ENCODE data around the gene MAPK8. TPM values are rescaled to one million over a fixed set of nuclear protein-coding genes. Genes with fewer than 3 reads are reported as not detected.
A peak's percentile ranks its signal among the peaks of the same experiment; 100 is the strongest.

The MAPK8 gene
- total and polyA plus RNA-seq, 12 donors, result 7.6 to 103 (median 31.9) TPM

GRCh38 chr10:48447356-48448215 lies 141.1 kb downstream of the MAPK8 start:
- Histone ChIP-seq H3K4me3 (no peak overlapping the region), H3K36me3 (replicated peaks in 1 of 2) (no peaks in the 10 kb centered on the region), H3K9me3 (replicated peaks in 1 of 3) (no peaks in the 10 kb centered on the region), H3K27ac (no peak overlapping the region), H3K4me1 (replicated peaks in 1 of 2) (no peaks in the 10 kb centered on the region), H3K27me3 (no peaks in the 10 kb centered on the region)
- TF ChIP-seq CTCF (IDR thresholded peaks at IDR 0.05) (no peak), POLR2A (IDR thresholded peaks at IDR 0.05) (no peak)
- peak in 1 of 7 donors; percentile 39 for DNase-seq
- WGBS, 4 donors, result 87 to 93% (median 90%) methylated on average over 11 of the region's 11 CpGs
- intact Hi-C loops (cut with DNase I), result no loop called here

GRCh38 chr10:48448796-48449195 lies 142.3 kb downstream of the MAPK8 start:
- intact Hi-C loops (cut with DNase I), result no loop called here
- no peak overlapping the region for H3K4me3 ChIP-seq
- no peaks in the 10 kb centered on the region for H3K36me3 ChIP-seq (replicated peaks in 1 of 2)
- TF ChIP-seq POLR2A (IDR thresholded peaks at IDR 0.05) (no peak), CTCF (IDR thresholded peaks at IDR 0.05) (no peak)
- H3K9me3 ChIP-seq (replicated peaks in 1 of 3), result no peaks in the 10 kb centered on the region
- H3K27ac ChIP-seq, result no peak overlapping the region
- H3K4me1 ChIP-seq (replicated peaks in 1 of 2), result no peaks in the 10 kb centered on the region
- H3K27me3 ChIP-seq, result no peaks in the 10 kb centered on the region
- peak in 1 of 7 donors; percentile 34 for DNase-seq
- WGBS, 4 donors, result 76 to 95% (median 84%) methylated on average over 3 to 4 of the region's 4 CpGs

GRCh38 chr10:48449501-48450232 lies 143.2 kb downstream of the MAPK8 start:
- intact Hi-C loops (cut with DNase I), result no loop called here
- Histone ChIP-seq H3K27ac (no peak overlapping the region), H3K4me3 (no peak overlapping the region), H3K4me1 (replicated peaks in 1 of 2) (no peaks in the 10 kb centered on the region), H3K27me3 (no peaks in the 10 kb centered on the region), H3K36me3 (replicated peaks in 1 of 2) (no peaks in the 10 kb centered on the region), H3K9me3 (replicated peaks in 1 of 3) (no peaks in the 10 kb centered on the region)
- TF ChIP-seq CTCF (IDR thresholded peaks at IDR 0.05) (no peak), POLR2A (IDR thresholded peaks at IDR 0.05) (no peak)
- no peak for DNase-seq
- 88 to 100% (median 93%) methylated on average over 5 to 19 of the region's 19 CpGs for WGBS, 4 donors

GRCh38 chr10:48450233-48450740 lies 143.8 kb downstream of the MAPK8 start:
- intact Hi-C loops (cut with DNase I), result no loop called here
- H3K4me3 ChIP-seq, result no peak overlapping the region
- no peaks in the 10 kb centered on the region for H3K27me3 ChIP-seq
- no peaks in the 10 kb centered on the region for H3K36me3 ChIP-seq (replicated peaks in 1 of 2)
- no peaks in the 10 kb centered on the region for H3K9me3 ChIP-seq (replicated peaks in 1 of 3)
- DNase-seq, result peak in 1 of 7 donors; percentile 39
- no peaks in the 10 kb centered on the region for H3K4me1 ChIP-seq (replicated peaks in 1 of 2)
- no peak overlapping the region for H3K27ac ChIP-seq
- WGBS, 4 donors, result 94 to 97% (median 95%) methylated on average over 5 to 49 of the region's 49 CpGs
- TF ChIP-seq CTCF (IDR thresholded peaks at IDR 0.05), result no peak
- no peak for TF ChIP-seq POLR2A (IDR thresholded peaks at IDR 0.05)
